Suppressor macrophage treated with lipopolysaccharide for 4 hours (primary cell): ENCODE results near the gene PEF1.
A peak's percentile ranks its signal among the peaks of the same experiment; 100 is the strongest.

ENCODE experiments used
- DNase-seq: peaks from one replicate; pipeline ENCODE4 v3.0.0-alpha.2; 2020

Gene PEF1, protein sequence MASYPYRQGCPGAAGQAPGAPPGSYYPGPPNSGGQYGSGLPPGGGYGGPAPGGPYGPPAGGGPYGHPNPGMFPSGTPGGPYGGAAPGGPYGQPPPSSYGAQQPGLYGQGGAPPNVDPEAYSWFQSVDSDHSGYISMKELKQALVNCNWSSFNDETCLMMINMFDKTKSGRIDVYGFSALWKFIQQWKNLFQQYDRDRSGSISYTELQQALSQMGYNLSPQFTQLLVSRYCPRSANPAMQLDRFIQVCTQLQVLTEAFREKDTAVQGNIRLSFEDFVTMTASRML

DNA sequence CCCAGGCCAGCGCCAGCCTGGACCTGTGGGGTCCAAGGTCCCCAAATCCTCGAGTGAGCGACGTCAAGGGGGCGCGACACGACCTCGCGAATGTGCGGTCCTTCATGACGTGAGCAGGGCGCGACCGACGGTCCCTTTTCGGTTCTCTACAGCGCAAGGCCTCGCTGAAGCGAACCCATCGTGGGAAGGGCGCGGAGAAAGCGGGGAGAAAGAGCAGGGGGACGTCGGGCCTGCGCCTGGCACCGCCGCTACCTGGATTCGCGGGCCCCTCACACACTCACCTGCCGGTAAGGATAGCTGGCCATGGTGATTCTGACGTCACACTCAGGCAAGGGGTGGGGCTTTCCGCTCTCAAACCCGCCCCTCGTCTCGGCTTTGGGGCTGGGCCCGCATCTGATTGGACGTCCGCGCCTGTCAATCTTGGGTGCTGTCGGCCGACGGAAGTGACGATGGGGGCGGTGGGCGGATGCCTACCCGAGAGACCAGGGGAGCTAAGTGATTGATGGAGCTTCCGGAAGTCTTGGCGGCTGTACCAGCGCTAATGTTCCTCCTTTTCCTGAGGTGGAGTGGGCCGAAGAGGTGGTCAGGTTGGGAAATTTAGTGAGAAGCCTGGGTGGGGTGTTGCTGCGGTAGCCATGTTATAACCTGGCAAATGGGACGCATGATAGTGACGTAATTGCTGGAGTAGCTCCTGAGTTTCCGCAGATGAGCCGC, at the start of gene PEF1:
Gene PEF1 (minus strand): TSS at position 317 of the 714 bp plus-strand sequence. CDS start 12 bp downstream, at position 305.
- peak; percentile 99 for DNase-seq

DNA sequence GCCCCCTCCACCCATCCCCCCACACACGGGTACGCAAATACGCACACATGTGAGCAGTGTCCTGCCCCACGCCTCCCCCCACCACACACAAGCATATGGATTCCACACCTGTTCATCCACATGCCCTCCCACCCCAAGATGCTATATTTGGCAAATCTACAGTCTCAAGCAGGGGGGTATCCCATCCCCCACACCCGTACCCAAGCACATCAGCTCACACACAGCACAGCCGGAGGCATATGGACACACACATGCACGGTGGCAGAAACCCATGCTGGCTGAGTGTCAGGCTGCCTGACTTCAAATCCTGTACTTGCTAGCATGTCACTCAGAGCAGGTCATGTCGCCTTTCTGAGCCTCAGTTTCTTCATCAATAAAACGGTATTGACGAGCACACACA, 48.6 kb upstream of the PEF1 start:
- no peak for DNase-seq

DNA sequence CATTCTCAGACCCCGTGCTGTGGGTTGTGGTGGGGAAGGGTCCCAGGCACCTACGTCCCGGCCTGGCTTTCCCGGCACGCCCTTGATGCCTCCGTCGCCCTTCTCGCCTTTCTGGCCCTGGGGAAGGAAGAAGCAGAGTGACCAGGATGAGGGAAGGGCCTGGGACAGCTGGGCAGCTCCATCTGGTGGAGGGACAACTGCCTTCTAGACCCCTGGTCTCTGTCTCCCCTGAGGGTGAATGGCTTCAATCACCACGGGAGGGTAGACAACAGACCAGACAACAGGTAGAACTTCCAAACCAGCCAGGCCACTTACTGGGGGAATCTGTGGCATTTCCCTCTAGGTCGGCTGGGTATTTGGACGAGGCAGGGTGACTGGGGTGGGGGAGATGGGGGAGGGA, 47.3 kb upstream of the PEF1 start:
- no peak for DNase-seq

DNA sequence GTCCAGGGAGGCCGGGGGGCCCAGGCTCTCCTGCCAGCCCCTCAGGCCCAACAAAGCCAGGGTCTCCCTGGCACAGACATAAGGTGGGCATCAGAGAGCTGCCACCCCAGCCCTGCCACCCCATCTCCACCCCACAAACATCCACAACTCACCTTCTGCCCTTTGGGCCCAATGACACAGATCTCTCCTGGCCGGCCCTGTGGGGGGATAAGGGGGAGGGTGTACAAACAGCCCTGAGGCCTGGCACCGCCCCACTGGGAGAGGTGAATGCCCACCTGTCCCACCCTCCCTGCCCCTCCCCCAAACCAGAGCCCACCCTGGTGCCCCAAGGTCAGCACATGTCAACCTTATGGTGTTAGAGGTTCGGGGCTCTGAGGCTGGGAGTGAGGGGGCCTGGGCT, 46.8 kb upstream of the PEF1 start:
- no peak for DNase-seq

DNA sequence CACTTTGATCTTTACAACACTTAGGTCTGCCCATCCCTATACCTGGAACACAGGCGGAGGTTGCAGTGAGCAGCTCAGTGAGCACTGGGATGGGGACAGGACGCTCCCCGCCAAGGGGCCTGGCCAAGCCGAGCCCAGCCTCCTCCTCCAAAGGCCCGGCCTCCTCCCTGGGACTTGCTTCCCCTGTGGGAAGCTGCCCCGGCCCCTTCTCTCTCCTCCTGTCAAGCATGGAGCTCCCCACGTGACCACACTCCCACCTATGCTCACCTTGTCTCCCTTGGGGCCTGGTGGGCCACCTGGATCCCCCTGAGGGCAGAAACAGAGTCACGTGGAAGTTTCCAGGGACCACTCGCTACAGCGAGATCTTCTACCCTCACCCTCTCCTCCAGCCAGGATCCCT, 46.2 kb upstream of the PEF1 start:
- no peak for DNase-seq

DNA sequence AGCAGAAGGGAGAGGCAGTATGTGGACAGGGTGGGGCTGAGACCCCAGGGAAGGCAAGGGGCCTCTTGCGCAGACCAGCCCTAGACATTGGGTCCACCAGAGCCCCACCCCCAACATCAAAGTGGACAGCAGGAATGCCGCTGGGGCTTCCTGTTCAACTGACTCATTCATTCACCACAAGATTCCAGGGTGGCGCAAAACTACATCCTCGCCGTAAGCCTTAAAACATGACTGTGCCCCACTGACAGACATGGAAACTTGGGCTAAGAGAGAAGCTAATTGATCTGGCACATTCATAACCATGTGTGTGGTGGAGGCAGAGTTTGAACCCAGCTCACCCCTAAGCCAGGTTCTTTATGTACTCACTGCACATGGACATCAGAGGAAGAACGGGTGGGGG, 45.2 kb upstream of the PEF1 start:
- peak; percentile 49 for DNase-seq

DNA sequence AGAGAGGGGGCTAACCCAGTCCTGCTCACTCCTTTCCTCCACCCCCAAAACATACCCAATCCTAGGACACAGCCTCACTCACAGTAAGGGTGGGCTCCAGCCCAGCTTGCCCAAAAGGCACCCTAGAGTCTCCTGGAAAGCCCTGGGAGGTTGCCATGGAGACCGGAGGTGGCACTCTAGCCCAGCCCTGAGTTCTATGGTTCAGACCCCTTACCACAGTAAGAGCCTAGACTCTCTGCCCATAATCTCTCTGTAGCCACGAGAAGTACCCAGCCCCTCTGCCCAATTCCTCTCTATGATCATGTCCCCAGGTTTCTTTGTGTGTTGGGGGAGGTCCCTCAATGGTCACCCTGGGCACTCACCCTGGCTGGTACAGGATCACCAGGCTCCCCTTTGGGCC, 44.7 kb upstream of the PEF1 start:
- DNase-seq = no peak

DNA sequence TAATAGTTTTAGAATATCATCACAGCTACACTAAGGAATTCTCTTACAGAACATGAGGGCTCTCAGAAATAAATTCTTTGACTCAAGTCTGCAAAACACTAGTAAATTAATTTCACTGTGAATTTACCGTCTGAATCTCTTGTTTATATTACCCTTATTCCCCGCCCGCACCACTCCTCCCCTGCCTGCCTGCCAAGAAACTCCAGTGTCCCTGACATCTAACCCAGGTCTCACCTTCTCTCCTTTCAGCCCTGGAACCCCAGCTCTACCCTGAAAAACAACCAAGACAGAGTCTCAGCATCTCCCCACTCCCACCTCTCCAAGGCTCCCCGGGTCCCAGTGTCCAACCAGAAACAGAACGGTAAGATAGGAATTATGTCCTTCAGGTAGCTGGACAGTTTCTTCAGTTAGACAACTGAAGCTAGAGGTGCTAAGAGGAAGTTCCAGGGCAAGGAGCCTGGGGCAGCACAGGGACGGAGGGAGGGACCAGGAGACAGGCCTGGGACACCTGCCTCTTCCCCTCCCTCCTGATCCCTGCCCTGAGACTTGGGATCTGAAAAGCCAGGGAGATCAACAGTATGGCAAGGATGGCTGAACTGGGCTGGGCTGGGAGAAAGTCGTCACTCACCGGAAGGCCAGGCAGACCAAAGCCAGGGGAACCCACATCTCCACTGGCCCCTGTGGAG, 43.7 kb upstream of the PEF1 start:
- DNase-seq = no peak

DNA sequence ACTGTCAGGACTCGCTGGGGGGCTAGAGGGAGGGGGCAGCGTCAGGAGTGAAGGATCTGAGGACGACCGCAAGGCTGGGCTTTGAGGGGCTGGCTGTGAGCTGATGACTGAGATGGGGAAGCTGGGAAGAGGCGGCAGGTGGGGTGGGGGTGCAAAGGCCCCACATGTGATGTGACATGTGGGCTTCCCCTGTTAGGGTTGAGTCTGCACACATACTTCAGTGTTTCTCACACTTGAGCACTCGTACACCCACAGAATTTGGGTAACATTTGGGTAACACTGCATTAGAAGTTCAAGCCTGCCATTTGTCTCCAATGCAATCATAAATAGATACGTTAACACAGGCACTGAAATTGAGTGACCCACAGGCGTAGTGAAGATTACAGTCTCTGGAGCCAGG, 42.9 kb upstream of the PEF1 start:
- no peak for DNase-seq

DNA sequence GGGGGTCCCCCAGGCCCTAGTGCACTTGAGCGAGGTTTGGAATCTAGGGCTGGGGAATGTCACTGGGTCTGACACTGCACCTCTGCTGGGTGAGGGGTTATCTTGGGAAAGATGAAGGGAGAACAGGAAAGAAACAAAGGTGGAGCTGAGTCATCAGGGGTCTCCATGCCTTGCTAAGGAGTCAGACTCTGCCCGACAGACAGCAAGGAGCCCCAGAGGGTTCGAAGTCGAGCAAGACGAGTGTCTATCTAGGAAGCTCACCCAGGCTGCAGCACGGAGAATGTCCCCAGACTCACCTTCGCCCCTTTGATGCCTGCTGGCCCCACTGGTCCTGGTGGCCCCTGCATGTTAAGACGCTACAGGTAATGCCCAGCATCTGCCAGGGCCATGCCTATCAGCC, 41.1 kb upstream of the PEF1 start:
- no peak for DNase-seq

DNA sequence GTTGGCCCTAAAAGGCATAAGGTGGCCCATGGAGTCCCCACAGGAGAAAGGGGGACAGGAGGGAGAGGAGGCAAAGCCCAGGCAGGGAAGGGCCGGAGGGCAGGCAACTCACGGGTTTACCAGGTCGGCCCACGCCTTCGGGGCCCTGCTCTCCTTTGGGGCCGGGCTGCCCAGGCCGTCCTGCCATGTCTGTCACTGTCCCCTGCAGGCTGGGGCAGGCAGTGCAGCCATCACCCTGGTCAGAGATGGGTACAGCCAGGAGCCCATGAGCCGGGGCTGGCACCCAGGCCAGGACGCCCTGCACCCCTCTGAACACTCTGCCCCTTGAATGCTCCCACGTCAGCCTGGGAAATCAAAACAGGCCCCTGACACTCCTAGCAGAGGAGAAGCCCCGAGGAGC, 39.3 kb upstream of the PEF1 start:
- DNase-seq = peak; percentile 39

DNA sequence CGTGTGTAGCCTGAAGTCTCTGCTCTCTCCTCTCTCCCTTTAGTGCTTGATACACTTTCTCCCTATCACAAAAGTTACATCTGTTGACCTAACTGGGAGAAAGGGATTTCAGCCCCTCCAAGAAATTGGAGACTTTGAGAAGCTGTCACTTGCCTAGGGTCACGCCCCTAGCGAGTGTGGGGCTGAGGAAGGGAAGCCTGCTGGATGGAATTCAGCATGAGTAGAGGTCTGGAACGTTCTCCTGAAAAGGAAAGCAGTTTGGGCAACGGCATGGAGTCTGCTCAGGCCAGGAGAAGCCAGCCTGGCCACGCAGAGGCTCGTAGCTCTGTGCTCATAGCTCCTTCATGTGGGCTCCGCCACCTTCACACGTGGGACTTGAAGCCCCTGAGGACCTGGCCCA, 36.7 kb upstream of the PEF1 start:
- DNase-seq = no peak

DNA sequence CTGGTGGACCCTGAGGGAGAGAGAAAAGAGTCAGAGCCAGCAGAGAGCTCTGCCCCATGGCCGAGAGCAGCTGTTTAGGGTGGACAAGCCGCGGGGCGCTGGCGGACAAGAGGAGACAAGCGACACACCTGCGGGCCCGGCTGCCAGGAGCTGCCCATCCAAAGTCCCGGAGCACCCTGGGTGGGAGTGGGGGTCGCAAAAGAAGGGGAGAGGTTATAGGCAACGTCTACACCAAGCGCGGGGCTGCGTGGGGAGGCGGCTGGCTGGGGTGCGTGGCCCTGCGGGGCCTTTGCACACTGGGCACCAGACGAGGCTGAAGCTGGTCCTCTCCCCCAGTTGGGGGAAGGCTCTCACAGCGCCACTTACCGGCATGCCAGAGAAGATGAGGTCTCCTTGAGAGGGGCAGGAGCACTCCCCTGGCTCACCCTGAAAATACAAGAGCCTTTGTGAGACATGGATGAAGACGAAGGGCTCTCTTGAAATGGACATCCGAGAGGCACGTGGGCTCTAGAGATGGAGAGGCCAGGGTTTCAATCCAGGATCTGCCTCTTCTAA, 35.1 kb upstream of the PEF1 start:
- DNase-seq = no peak

DNA sequence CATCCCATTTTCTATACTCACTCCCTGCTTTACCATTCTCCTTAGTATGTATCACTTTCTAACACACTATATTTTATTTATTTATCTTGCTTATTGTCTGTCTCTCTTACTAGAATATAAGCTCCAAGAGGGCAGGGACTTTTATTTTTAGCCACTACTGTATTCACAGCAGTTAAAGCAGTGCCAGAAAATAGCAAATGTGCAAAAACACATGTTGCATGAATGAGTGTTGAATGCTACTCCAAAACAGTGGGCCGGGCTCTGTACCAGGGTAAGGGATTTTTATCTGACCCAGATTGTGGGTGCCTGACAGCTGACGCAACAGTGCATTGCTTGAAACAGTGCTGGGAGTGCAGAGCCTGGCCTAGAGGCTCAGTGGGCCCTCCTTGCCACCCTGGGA, 34.4 kb upstream of the PEF1 start:
- DNase-seq = no peak

DNA sequence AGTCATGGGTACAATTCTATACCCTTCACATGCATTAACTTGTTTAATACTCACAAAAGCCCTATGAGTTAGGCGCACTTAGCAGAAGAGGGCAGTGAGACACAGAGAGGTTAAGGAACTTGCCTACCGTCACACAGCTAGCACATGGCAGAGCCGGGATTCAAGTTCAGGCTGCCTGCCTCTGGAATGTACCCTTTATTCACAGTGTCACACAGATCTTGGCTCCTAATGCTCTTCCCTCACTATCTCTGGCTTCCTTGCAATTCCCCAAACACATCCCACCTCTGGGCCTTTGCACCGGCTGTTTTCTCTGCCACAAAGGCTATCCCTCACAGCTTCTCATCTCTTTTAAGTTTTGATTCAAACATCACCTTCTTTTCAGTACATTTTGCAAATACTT, 34.0 kb upstream of the PEF1 start:
- no peak for DNase-seq

DNA sequence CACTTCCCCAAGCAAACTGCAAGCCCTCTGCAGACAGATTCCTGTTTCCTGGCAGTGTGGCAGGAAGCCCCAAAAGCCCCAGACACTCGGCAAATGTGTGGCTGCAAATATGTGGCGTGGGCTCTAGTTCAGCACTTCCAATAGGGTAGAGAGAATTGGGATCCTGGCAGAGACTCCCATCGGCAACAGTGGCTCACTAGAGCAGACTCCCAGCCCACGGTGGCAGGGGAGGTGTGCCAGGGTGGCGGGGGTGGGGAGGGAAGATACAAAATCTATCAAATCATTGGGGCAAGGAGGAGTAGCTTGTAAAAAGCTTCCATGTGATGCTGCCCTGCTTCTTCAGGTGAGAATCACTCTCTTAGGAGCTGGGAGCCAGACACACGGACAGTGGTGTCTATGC, 33.3 kb upstream of the PEF1 start:
- no peak for DNase-seq

DNA sequence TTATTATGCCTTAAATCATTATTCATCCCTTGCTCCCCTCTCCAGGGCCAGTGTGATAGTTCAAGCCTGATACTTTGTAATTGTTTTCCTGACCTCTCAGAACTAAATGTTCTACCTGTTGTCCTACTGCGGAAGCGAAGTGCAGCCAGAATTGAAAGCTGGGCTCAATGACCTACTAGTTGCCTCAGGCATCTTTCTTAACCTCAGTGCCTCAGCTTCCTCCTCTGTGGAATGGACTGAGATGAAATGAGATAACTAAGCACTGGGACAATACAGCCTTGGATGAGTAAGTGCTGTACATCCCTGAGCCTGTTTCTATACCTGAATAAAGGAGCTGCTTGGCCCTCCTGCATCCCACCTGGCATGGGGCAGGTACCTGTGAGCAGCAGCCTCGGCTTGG, 32.7 kb upstream of the PEF1 start:
- no peak for DNase-seq

DNA sequence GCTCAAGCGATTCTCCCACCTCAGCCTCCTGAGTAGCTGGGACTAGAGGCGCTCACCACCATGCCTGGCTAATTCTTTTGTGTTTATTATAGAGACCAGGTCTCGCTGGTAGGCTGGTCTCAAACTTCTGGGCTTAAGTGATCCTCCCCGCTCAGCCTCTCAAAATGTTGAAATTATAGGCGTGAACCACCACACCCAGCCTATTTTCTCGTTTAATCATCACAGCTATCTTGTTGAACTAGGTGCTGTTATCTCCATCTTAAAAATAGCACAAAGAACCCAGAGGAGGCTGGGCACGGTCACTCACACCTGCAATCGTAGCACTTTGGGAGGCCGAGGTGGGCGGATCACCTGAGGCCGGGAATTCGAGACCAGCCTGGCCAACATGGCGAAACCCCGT, 31.1 kb upstream of the PEF1 start:
- no peak for DNase-seq

DNA sequence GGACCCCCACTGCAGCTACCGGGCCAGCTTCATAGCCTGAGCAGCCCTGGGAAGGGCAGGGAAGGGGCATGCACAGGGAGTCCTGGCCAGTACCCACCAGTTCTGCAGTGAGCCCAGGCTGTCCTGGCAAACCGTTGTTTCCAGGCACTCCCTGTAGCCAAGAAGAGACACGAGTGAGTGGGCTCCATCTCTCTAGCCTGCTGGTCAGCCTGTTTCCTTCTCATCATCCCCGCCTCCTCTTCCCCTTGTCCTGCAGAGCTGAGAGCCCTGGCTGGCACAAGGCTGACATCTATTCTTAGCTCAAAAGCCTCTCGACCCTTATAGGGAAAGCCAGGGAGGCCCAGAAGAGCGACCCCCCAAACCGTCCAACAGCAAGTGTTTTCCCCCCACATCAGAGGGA, 30.5 kb upstream of the PEF1 start:
- no peak for DNase-seq

DNA sequence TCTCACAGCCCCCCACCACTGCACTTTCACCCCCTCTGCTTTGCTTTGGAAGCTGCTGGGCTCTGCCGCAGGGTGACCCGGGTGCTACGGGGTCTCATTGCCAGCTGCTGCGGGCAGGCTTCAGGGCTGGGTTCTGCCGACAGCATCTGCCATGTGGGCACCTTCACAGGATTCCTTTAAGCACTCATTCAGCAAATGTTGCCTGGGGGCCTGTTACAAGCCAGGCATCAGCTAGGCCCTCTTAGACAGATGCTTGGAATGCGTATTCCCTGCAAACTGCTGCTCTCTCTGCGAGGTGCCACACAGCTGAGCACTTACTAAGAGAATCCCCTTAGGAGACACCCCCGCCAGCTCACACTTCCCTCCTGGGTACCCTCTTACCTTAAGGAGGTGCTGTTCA, 29.9 kb upstream of the PEF1 start:
- no peak for DNase-seq

DNA sequence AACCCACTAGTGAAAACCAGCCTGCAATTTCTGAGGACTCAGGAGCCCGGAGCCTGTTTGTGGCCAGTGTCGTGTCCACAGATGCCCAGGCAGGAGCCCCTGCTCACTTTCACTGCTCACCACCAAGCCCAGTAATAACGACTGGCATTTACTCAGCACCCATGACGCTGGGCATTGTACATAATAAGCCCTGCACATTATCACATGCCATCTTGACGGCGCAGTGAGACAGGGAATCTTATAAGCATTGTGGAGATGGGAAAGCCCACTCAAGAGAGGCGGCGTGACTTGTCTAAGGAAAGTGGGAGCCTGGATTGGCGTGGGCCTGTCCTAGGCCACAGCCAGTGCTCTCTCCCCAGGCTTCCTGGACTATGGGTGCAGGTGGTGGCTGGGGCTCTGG, 28.8 kb upstream of the PEF1 start:
- DNase-seq = no peak

DNA sequence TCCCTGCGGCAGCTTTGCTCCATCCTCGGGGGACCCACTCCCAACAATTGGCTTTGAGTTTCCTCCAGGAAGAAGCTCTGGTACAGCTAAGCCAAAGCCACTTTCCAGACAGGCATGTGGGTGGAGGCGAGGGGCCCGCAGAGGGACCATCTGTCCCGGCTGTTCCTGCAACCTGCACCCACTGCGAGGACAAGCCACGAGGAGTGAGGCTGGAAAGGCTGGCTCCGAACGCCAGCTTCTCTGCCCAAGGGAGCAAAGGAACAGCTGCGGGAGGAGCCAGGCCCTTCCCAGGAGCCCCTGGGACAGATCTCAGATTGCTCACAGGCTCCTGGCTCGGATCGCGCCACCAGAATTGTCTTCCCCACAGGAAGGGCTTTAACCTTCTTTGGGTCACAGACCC, 28.3 kb upstream of the PEF1 start:
- DNase-seq = no peak

DNA sequence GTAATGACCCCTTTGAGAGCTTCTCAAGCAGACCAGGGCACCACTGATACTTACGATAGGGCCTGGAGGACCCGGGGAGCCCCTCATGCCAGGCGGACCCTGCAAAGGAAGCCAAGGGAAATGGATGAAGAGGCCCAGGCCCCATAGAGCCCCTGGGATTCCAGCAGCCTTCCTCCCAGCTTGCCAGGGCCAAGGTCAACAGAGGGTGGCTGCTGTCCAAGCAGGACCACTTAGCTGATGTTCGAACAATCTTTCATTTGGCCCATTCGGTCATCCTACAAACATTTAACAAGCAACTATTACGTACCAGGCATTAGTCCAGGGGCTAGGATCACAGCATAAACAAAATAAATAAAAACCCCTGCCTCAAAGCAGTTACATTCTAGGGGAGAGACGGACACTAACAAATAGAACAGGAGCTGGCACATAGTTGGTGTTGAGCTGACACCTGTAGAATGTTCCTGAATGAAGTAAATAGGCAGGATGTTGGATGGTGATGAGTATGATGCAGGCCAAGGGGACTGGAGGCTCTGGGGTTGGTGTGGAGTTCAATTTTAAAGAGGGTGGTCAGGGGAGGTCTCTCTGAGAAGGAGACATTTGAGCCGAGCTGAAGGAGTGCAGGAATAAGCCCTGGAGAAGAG, 27.0 kb upstream of the PEF1 start:
- no peak for DNase-seq

DNA sequence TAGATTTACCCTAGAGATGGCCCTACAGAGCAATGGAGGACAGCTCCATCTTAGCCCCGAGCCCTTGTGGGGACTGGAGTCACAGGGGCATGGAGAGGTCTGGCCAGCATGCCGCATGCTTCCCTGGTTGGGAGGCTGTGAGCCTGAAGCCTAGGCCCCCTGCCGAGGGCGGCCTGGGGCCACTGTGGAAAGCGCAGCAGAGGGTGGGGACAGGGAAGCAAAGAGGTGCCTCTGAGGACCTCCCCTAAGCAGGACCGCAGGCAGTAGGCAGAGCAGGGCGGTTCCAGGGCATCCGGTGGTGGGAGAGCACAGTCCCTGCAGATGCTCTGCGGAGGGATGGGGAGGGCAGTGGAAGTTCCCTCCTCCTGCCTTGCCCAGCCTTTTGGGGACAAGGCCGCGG, 26.5 kb upstream of the PEF1 start:
- no peak for DNase-seq
